SU-DHL-6 (cell line): ENCODE data around the gene ZDHHC19.

Experiments
- H2AFZ ChIP-seq: fragments of 200-600 bp; sonication (generic); 2 replicates; pipeline ENCODE4 v1.6.1; 2014; ENCODE audit warnings: low read depth, mild to moderate bottlenecking, moderate library complexity, mixed read lengths, antibody characterized with exemption, low read length; ENCODE audit not compliant: severe bottlenecking
- H3F3A ChIP-seq: fragments of 200-600 bp; shearing (Covaris generic); 2 replicates; pipeline ENCODE4 v1.6.0; 2016; ENCODE audit warnings: antibody characterized with exemption, mild to moderate bottlenecking; ENCODE audit not compliant: insufficient read depth
- H3K27ac ChIP-seq: fragments of 200-600 bp; sonication (generic); 2 replicates; pipeline ENCODE4 v1.5.1; 2016; ENCODE audit warnings: low read depth, mild to moderate bottlenecking, low read length, moderate library complexity, mixed read lengths
- H3K27me3 ChIP-seq: fragments of 200-600 bp; sonication (generic), shearing (Covaris generic); 2 replicates; pipeline ENCODE4 v1.6.0; 2014; ENCODE audit warnings: mild to moderate bottlenecking, low read length
- H3K36me3 ChIP-seq: fragments of 200-600 bp; sonication (generic); 2 replicates; pipeline ENCODE4 v1.6.1; 2014; ENCODE audit warnings: mild to moderate bottlenecking, low read length, mixed read lengths
- H3K4me2 ChIP-seq: fragments of 300-600, 200-600 bp; shearing (Covaris generic), sonication (generic); 2 replicates; pipeline ENCODE4 v1.6.0; 2014; ENCODE audit warnings: low read length, low read depth, mild to moderate bottlenecking; ENCODE audit not compliant: poor library complexity, severe bottlenecking
- H3K4me3 ChIP-seq: fragments of 200-600 bp; sonication (generic); 2 replicates; pipeline ENCODE4 v1.5.1; 2014; ENCODE audit warnings: antibody characterized with exemption, low read length, mild to moderate bottlenecking, mixed read lengths; ENCODE audit not compliant: insufficient read depth, poor library complexity, severe bottlenecking
- H3K79me2 ChIP-seq: fragments of 200-600 bp; sonication (generic); 2 replicates; pipeline ENCODE4 v1.6.1; 2014; ENCODE audit warnings: mild to moderate bottlenecking, low read length, moderate library complexity; ENCODE audit not compliant: insufficient read depth
- H3K9ac ChIP-seq: fragments of 200-600 bp; sonication (generic); 2 replicates; pipeline ENCODE4 v1.7.0; 2014; ENCODE audit warnings: mild to moderate bottlenecking, low read length
- H3K9me2 ChIP-seq: fragments of 200-600 bp; sonication (generic); replicated peaks from 2 replicates; pipeline ENCODE4 v1.6.1; 2014; ENCODE audit warnings: low read length; ENCODE audit not compliant: insufficient read depth
- H3K9me3 ChIP-seq: fragments of 200-600 bp; sonication (generic); 2 replicates; pipeline ENCODE4 v1.6.1; 2014; ENCODE audit warnings: low read length, mixed read lengths; ENCODE audit not compliant: insufficient read depth
- H4K20me1 ChIP-seq: fragments of 200-600 bp; sonication (generic); 2 replicates; pipeline ENCODE4 v1.6.1; 2014; ENCODE audit warnings: low read depth, mild to moderate bottlenecking, antibody characterized with exemption, low read length, moderate library complexity, mixed read lengths
- CTCF ChIP-seq: fragments of 200-600 bp; sonication (generic); IDR thresholded peaks from one replicate; pipeline ENCODE4 v1.5.1; 2017; ENCODE audit warnings: antibody characterized with exemption, mild to moderate bottlenecking, low read length, moderate library complexity; ENCODE audit not compliant: insufficient read depth, poor library complexity, severe bottlenecking
- EZH2phosphoT487 ChIP-seq: fragments of 200-600 bp; sonication (generic), shearing (Covaris generic); conservative IDR thresholded peaks from 2 replicates; pipeline ENCODE4 v1.6.1; 2018; ENCODE audit warnings: mild to moderate bottlenecking, antibody characterized with exemption, low read length, moderate library complexity, mixed read lengths

ZDHHC19 gene

GRCh38 chr3:196227121-196227561 is 15.9 kb upstream of the ZDHHC19 start:
- Histone ChIP-seq H3K4me2 (no peak overlapping the region), H3K36me3 (no peaks in the 10 kb centered on the region), H3K27me3 (no peaks in the 10 kb centered on the region), H3K9me3 (no peaks in the 10 kb centered on the region), H2AFZ (no peak overlapping the region), H3K9me2 (no peaks in the 10 kb centered on the region), H3F3A (no peaks in the 10 kb centered on the region), H3K4me3 (no peak overlapping the region), H3K9ac (no peak overlapping the region), H3K79me2 (no peaks in the 10 kb centered on the region), H3K27ac (no peak overlapping the region), H4K20me1 (no peaks in the 10 kb centered on the region)
- TF ChIP-seq EZH2phosphoT487 (no peak), CTCF (no peak)

DNA sequence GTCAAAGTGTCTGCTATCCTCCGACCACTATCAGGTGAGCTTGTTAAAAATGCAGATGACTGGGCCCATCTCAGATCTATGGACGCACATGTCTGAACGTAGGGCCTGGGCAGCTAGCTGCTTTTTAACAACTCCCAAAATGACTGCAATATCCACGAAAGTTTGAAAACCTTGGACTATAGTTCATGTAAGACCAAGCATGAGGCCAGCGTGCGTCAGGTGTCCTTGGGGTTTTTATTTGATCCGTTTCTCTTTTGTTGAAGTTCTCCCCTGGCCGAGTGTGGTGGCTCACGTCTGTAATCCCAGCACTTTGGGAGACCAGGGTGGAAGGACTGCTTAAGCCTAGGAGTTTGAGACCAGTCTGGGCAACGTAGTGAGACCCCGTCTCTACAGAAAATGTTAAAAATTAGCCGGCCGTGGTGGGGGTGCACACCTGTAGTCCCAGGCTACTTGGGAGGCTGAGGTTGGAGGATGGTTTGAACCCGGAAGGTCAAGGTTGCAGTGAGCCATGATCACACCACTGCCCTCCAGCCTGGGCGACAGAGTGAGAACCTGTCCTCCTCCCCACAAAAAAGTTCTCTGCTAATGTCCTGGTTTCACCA is 14.7 kb upstream of the ZDHHC19 start:
- no peak overlapping the region for H3K9ac ChIP-seq
- no peaks in the 10 kb centered on the region for H3K9me2 ChIP-seq
- no peaks in the 10 kb centered on the region for H3K9me3 ChIP-seq
- H3K27me3 ChIP-seq = no peaks in the 10 kb centered on the region
- no peak overlapping the region for H3K4me2 ChIP-seq
- no peak overlapping the region for H3K27ac ChIP-seq
- no peak overlapping the region for H2AFZ ChIP-seq
- H3K36me3 ChIP-seq = no peaks in the 10 kb centered on the region
- H4K20me1 ChIP-seq = no peaks in the 10 kb centered on the region
- H3K4me3 ChIP-seq = no peak overlapping the region
- H3F3A ChIP-seq = no peaks in the 10 kb centered on the region
- H3K79me2 ChIP-seq = no peaks in the 10 kb centered on the region
- TF ChIP-seq CTCF (no peak), EZH2phosphoT487 (no peak)

- H3K4me3 ChIP-seq = no peak overlapping the region
- H3K36me3 ChIP-seq = no peaks in the 10 kb centered on the region
- no peaks in the 10 kb centered on the region for H3K79me2 ChIP-seq
- no peaks in the 10 kb centered on the region for H3F3A ChIP-seq
- no peaks in the 10 kb centered on the region for H3K9me2 ChIP-seq
- H3K4me2 ChIP-seq = no peak overlapping the region
- no peaks in the 10 kb centered on the region for H3K9me3 ChIP-seq
- no peak for TF ChIP-seq CTCF
- no peak for TF ChIP-seq EZH2phosphoT487
- no peak overlapping the region for H2AFZ ChIP-seq
- H3K9ac ChIP-seq = no peak overlapping the region
- no peaks in the 10 kb centered on the region for H4K20me1 ChIP-seq
- no peaks in the 10 kb centered on the region for H3K27me3 ChIP-seq
- H3K27ac ChIP-seq = no peak overlapping the region
These were observed 13.9 kb upstream of the ZDHHC19 start for GRCh38 chr3:196225086-196225485.
